Brain microvascular endothelial cell (primary cell): ENCODE results near the gene CATSPERE.

Source experiments
- DNase-seq: peaks from one replicate; pipeline ENCODE4 v3.0.0-alpha.2; 2020
- H3K27ac ChIP-seq: fragments of 250-450 bp; sonication (Bioruptor Pico); 2 replicates; pipeline ENCODE4 v1.5.1; 2020; ENCODE audit warnings: mild to moderate bottlenecking, moderate library complexity
- H3K27me3 ChIP-seq: fragments of 250-450 bp; sonication (Bioruptor Pico); replicated peaks from 2 replicates; pipeline ENCODE4 v1.5.1; 2020; ENCODE audit warnings: mild to moderate bottlenecking
- H3K36me3 ChIP-seq: fragments of 250-450 bp; sonication (Bioruptor Pico); replicated peaks from 2 replicates; pipeline ENCODE4 v1.5.1; 2020; ENCODE audit warnings: mild to moderate bottlenecking
- H3K4me3 ChIP-seq: 2 replicates; pipeline ENCODE4 v1.5.1; 2011; ENCODE audit warnings: low read depth, mild to moderate bottlenecking, control low read depth, low read length, moderate library complexity
- in situ Hi-C: cut with HindIII; loops from 2 replicates; pipeline ENCODE4 v1.10.0; 2017; ENCODE audit warnings: low sequenced_read_pairs, low pct_ligation_motif_present
- TF ChIP-seq, protein P1 (sequence below): IDR thresholded peaks from 2 replicates; pipeline ENCODE4 v1.5.1; 2011; ENCODE audit warnings: low read depth, mild to moderate bottlenecking, moderate library complexity, low read length, control low read depth, inconsistent platforms; ENCODE audit errors: missing control alignments

The CATSPERE gene

DNA sequence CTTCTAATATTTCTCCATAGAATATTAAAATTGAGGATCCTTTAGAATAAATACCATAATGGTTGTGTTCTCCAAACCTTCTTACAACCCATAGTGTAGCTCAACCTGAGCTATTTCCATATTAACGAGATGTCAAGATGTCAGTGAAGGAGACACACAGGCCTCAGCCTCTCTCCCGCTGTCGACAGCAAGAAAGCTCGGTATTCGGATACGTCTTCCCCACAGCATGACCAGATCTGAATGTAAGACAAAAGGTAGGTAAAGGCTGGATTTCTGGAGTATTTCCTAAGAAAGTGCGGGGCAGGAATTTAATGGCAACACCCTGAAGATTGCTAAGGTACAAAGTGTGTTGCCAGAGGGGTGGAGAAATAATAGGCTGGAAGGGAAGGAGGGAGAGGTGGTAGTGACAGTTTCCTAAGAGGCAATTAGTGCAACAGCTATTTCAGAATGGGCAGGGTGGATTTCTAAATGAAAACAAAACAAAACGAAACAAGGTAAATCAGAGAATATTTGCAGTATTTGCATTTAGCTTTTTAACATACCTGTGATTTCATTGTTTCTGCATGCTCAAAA, 11.1 kb upstream of the CATSPERE start:
- Histone ChIP-seq H3K4me3 (peak overlapping the region; percentile 91), H3K36me3 (no peaks in the 10 kb centered on the region), H3K27ac (peak overlapping the region; percentile 86), H3K27me3 (no peaks in the 10 kb centered on the region)
- in situ Hi-C loops: no loop called here
- TF ChIP-seq, protein P1, sequence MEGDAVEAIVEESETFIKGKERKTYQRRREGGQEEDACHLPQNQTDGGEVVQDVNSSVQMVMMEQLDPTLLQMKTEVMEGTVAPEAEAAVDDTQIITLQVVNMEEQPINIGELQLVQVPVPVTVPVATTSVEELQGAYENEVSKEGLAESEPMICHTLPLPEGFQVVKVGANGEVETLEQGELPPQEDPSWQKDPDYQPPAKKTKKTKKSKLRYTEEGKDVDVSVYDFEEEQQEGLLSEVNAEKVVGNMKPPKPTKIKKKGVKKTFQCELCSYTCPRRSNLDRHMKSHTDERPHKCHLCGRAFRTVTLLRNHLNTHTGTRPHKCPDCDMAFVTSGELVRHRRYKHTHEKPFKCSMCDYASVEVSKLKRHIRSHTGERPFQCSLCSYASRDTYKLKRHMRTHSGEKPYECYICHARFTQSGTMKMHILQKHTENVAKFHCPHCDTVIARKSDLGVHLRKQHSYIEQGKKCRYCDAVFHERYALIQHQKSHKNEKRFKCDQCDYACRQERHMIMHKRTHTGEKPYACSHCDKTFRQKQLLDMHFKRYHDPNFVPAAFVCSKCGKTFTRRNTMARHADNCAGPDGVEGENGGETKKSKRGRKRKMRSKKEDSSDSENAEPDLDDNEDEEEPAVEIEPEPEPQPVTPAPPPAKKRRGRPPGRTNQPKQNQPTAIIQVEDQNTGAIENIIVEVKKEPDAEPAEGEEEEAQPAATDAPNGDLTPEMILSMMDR: no peak
- no peak for DNase-seq

DNA sequence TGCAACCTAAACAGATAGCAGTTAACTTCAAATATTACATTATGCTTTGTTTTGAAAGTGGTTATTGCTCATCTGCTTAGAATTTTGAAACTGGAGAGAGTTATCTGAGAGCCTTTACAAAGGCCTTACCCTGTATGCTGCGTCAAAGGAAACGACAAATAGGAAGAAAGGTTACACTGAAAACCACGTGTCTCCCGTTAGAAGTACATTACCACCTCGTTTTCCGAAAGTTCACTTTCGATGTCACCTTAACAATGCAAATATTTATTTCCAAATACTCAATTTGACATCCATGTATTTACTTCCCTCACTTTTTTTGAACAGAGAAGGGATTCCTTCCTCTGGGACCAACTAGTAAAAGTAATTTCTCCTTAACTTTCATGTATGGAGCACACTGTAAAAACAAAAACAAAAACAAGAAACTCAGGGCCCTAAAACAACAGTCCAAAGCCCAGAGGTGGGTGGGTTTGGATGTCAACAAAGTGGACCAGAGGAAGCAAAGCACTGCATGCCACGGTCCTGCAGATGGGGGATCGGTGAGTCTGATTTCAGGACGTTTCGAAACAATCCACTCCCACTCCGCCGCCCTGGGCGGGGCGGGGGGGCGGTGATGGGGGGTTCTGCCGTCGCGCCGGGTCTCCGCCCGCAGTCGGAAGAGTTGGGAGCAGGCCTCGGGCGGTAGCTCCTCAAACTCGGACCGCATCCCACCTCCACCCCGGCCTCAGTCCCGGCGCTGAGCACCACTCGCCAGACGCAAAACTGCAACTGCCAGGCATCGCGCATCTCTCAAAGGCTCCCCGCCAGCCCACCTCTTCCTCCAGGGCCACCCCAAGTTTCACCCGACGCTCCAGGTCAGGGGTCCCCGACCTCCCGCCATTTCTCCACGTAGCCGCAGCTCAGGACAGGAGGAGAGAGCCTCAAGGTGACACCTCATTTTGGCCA, 10.2 kb upstream of the CATSPERE start:
- peak overlapping the region; percentile 86 for H3K27ac ChIP-seq
- TF ChIP-seq, protein P1: no peak
- in situ Hi-C loops: no loop called here
- H3K36me3 ChIP-seq: no peaks in the 10 kb centered on the region
- no peaks in the 10 kb centered on the region for H3K27me3 ChIP-seq
- DNase-seq: peak; percentile 70
- H3K4me3 ChIP-seq: peak overlapping the region; percentile 91

DNA sequence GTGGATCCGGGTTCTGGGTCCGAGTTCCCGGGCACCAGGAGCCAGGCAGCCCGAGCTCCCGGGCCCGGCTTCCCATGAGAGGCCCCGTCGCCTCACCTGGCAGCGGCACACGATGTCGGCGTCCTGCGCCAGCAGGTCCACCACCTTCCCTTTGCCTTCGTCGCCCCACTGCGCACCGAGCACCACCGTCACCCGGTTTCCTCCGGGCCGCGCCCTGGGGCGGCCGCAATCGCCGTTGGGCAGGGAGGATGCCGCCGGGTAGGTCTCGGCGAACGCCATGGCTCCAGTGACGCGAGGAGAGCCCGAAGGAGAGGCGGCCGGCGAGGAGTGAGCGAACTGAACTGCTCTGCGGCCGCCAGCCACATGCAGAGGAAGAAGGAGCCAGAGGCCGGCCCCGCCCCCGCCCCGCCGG, 9.5 kb upstream of the CATSPERE start, which contains the start of gene ADSS2:
ADSS2 (minus strand) TSS at position 371 of the 412 bp plus-strand sequence; CDS start at position 279, 92 bp downstream.
- no peak for DNase-seq
- Histone ChIP-seq H3K27ac (peak within 1 kb of the TSS; percentile 86), H3K36me3 (no peaks in the 10 kb centered on the region), H3K4me3 (peak within 1 kb of the TSS; percentile 91), H3K27me3 (no peaks in the 10 kb centered on the region)
- TF ChIP-seq, protein P1: no peak
- in situ Hi-C loops: no loop called here

DNA sequence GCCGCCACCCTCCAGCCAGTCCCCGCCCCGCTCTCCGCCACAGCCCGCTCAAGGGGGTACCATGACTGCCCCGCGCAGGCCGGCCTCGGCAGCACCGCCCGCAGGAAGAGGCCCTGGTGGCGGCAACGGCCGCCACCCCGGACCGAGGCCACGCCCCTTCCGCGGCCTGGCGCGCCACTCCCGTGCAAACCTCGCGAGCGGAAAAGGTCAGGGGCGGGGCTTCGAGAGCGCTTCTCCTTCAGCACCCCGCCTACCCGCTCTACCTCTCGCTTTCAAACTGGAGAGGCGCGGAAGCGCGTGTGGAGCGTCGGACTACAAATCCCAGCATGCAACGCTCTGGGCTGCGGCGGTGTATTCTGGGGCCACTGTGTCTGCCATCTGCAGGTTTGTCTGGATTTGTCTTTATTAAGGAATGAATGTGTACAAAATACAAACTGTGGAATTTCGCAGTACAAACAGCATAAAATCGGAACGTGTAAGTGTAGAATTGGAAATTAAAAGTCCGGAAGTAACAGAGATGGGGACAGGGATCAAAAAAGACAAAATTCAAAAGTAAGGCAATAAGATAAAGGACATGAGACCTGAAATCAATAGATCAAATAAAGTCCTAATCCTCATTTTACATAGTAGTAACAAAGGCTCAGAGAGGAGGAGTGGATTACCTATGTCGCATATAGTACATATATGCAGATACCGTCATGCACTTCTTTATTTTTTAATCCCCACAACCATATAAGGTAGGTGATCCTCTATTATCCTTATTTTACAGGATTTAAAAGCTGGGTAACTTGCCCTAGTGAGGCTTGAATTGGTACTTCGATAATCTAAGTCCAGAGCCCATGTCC, 8.9 kb upstream of the CATSPERE start:
- Histone ChIP-seq H3K27ac (no peak overlapping the region), H3K36me3 (no peaks in the 10 kb centered on the region), H3K27me3 (no peaks in the 10 kb centered on the region), H3K4me3 (peak overlapping the region; percentile 91)
- peak; percentile 98 for DNase-seq
- in situ Hi-C loops: no loop called here
- TF ChIP-seq, protein P1: peak; percentile 36

DNA sequence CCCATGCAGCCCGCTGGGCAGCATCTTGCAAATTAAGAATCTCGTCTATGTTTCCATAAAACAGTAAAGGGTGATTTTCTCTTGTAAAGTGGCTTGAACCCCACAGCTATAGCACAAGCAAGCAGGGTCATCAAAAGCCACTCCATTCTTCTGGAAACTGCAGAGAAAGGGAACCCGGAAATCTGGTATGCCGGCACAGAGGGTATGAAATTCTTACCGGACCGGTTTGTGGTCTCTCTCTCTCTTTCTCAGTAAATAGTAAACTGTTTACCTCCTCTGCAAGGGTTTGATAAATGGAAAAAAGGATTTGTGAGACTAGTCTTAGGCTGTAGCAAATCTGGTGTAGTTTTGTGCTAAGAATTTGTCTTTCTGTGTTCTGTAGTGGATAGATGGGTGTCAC, 6.7 kb upstream of the CATSPERE start:
- no peaks in the 10 kb centered on the region for H3K36me3 ChIP-seq
- in situ Hi-C loops: no loop called here

More for the DNA sequence above, 6.7 kb upstream of the CATSPERE start:
- H3K27me3 ChIP-seq: no peaks in the 10 kb centered on the region
- TF ChIP-seq, protein P1: no peak
- DNase-seq: no peak
- no peak overlapping the region for H3K4me3 ChIP-seq
- H3K27ac ChIP-seq: no peak overlapping the region
